HG02642 (cell line): ENCODE measurements around the gene SLC11A2.
"Not testable (repeated sequence)": the region's sequence is repeated elsewhere in the genome, so short reads cannot be mapped to it uniquely, and the experiment has no call there.

Experiments
- ATAC-seq: cut with Tn5 transposase; IDR thresholded peaks from one replicate; pipeline ENCODE4 v1.9.1; 2021; ENCODE audit warnings: mild to moderate bottlenecking; ENCODE audit not compliant: unreplicated experiment, poor library complexity

Gene SLC11A2

GRCh38 chr12:50999093-50999492, 27.1 kb downstream of the SLC11A2 start:
- ATAC-seq = no peak

GRCh38 chr12:50992819-50993218, 33.4 kb downstream of the SLC11A2 start:
- no peak for ATAC-seq

- ATAC-seq = no peak
Observed at GRCh38 chr12:50991291-50991690, 34.9 kb downstream of the SLC11A2 start.

- no peak for ATAC-seq
Observed at GRCh38 chr12:50990791-50991190, 35.4 kb downstream of the SLC11A2 start.

GRCh38 chr12:50990147-50990727, 35.9 kb downstream of the SLC11A2 start:
- ATAC-seq = no peak

GRCh38 chr12:50988871-50989270, 37.3 kb downstream of the SLC11A2 start:
- ATAC-seq = no peak

GRCh38 chr12:50988051-50988450, 38.1 kb downstream of the SLC11A2 start:
- no peak for ATAC-seq

- ATAC-seq = no peak
Observed at GRCh38 chr12:50986966-50987737, 39.0 kb downstream of the SLC11A2 start.

- no peak for ATAC-seq
Observed at GRCh38 chr12:50985322-50985721, 40.9 kb downstream of the SLC11A2 start.

- ATAC-seq = no peak
Observed at GRCh38 chr12:50984586-50985298, 41.4 kb downstream of the SLC11A2 start.

GRCh38 chr12:50981319-50982239, 44.6 kb downstream of the SLC11A2 start:
- no peak for ATAC-seq

- ATAC-seq = no peak
Observed at GRCh38 chr12:50980545-50980944, 45.6 kb downstream of the SLC11A2 start.

- peak; percentile 73 for ATAC-seq
Observed at GRCh38 chr12:50979369-50980052, 46.7 kb downstream of the SLC11A2 start.

- no peak for ATAC-seq
Observed at GRCh38 chr12:50971946-50972345, 54.2 kb downstream of the SLC11A2 start.

GRCh38 chr12:50964432-50964831, 61.8 kb downstream of the SLC11A2 start:
- ATAC-seq = no peak

GRCh38 chr12:50961708-50962107, 64.5 kb downstream of the SLC11A2 start:
- no peak for ATAC-seq

GRCh38 chr12:50960130-50960529, 66.1 kb downstream of the SLC11A2 start:
- no peak for ATAC-seq

- no peak for ATAC-seq
Observed at GRCh38 chr12:50955697-50956096, 70.5 kb downstream of the SLC11A2 start.

GRCh38 chr12:50955288-50955687, 70.9 kb downstream of the SLC11A2 start:
- no peak for ATAC-seq

- ATAC-seq = not testable (repeated sequence)
Observed at GRCh38 chr12:50954789-50955188, 71.4 kb downstream of the SLC11A2 start.
